Measurements from ENCODE around the gene KLLN. TPM values are rescaled to one million over a fixed set of nuclear protein-coding genes. Genes with fewer than 3 reads are reported as not detected.
"Not testable (repeated sequence)": the region's sequence is repeated elsewhere in the genome, so short reads cannot be mapped to it uniquely, and the experiment has no call there.

KLLN gene
- total and polyA plus RNA-seq, 2 experiments from 2014 or later = 0.56 to 1.1 TPM

DNA sequence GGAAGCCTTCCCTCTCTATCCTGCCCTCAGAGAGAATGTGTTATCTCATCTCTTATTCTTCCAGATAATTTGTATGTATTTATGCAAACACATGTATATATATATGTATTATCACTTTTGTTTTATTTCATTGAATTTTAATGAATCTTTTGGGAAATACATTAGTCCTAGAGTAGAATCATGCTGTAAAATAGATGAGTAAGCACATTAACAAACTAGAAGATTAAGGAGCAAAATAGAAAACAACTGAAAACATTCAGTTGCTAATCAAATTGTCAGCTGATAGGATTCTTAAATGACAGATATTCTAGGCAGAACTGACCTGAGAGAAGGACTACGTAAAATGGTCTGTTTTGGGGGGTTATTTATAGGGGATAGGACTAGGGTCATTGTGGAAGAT is 11.2 kb downstream of the KLLN start:
- Histone ChIP-seq H3K9me3 (ENCODE audit: low read depth) (no peaks in the 10 kb centered on the region), H3F3A (ENCODE audit: insufficient read depth) (no peaks in the 10 kb centered on the region), H3K79me2 (ENCODE audit: insufficient read depth) (no peaks in the 10 kb centered on the region), H3K36me3 (ENCODE audit: low read depth) (no peaks in the 10 kb centered on the region), H3K27me3 (replicated peaks; ENCODE audit: insufficient read depth) (no peaks in the 10 kb centered on the region), H3K9ac (no peak overlapping the region), H3K9me2 (ENCODE audit: insufficient read depth) (no peaks in the 10 kb centered on the region), H3K27ac (no peak overlapping the region), H3K4me2 (ENCODE audit: unreplicated experiment) (no peak overlapping the region), H3K4me3 (no peak overlapping the region), H4K20me1 (ENCODE audit: insufficient read depth) (no peaks in the 10 kb centered on the region), H3K4me1 (ENCODE audit: insufficient read depth) (peaks cover 6% of the 10 kb centered on the region), H2AFZ (no peak overlapping the region)
- DNase-seq = no peak
- no peak for TF ChIP-seq EZH2 (IDR thresholded peaks at IDR 0.05; ENCODE audit: insufficient read depth, poor library complexity, severe bottlenecking)
- no peak for TF ChIP-seq EZH2phosphoT487 (IDR thresholded peaks at IDR 0.05; ENCODE audit: insufficient read depth, low read depth)
- in situ Hi-C loops (cut with MboI) = loop anchor here (10.0 kb wide), 2 partner anchors 543 to 703 kb away; no protein-coding TSS in a partner anchor
- WGBS, 2 experiments (ENCODE audit: low coverage in 1 of 2, low lambda C conversion rate in 2 of 2, missing lambda C conversion rate in 2 of 2) = 88 to 89% methylated on average over 1 of the region's 1 CpG

DNA sequence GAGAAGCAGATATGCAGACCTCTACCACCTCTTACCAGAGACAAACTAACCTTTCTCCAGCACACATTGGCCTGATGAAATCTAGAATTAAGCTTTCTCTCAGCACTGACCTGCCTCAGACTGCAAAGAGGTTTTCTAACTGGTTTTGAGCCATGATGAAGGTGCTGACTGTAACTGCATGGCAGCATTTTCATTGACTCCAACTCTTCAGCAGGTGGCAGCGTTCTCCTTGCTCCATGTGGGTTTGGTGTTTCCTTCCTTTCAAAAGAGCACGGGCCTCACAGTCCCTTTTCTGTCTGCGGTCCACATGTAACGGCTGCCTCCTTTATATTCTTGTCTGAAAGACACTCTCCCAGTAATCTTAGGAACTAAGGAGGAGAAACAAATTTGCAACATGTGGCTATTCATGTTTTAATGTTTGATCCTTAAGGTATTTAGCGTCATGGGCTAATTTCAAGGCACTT is 12.6 kb downstream of the KLLN start:
- no peak overlapping the region for H3K4me2 ChIP-seq (ENCODE audit: unreplicated experiment)
- 17 to 28% methylated on average over 5 of the region's 5 CpGs for WGBS, 2 experiments (ENCODE audit: low coverage in 1 of 2, low lambda C conversion rate in 2 of 2, missing lambda C conversion rate in 2 of 2)
- in situ Hi-C loops (cut with MboI) = loop anchor here (10.0 kb wide), 2 partner anchors 544 to 704 kb away; no protein-coding TSS in a partner anchor

DNA sequence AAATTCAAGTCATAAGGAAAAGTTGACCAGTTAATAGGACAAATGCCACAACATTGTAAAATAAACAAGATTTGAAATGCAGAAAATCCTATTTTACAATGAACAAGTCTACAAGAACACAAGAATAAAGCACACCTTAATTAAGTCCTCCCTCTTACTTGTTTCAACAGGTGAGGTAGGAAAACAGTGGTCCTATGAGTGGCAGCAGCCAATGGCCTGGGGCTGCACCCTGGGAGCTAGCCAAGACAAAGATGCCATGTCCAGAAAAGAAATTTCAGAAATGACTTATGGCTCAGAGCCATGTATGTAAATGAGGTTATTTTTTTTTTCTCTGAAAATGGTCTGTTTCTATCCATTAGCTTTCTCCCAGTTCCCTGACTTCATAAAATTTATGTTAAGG is 14.3 kb downstream of the KLLN start:
- Histone ChIP-seq H3K79me2 (ENCODE audit: insufficient read depth) (no peaks in the 10 kb centered on the region), H3K4me1 (ENCODE audit: insufficient read depth) (peaks cover 10% of the 10 kb centered on the region), H2AFZ (no peak overlapping the region), H3K4me3 (no peak overlapping the region), H3K4me2 (ENCODE audit: unreplicated experiment) (no peak overlapping the region), H3K9ac (no peak overlapping the region), H3K9me2 (ENCODE audit: insufficient read depth) (no peaks in the 10 kb centered on the region), H3K36me3 (ENCODE audit: low read depth) (no peaks in the 10 kb centered on the region), H3K27me3 (replicated peaks; ENCODE audit: insufficient read depth) (no peaks in the 10 kb centered on the region), H4K20me1 (ENCODE audit: insufficient read depth) (no peaks in the 10 kb centered on the region), H3K27ac (no peak overlapping the region), H3K9me3 (ENCODE audit: low read depth) (no peaks in the 10 kb centered on the region), H3F3A (ENCODE audit: insufficient read depth) (0 out of 2 replicates have a peak, but pooled peaks cover 3% of the 10 kb centered on the region)
- in situ Hi-C loops (cut with MboI) = no loop called here
- TF ChIP-seq EZH2 (IDR thresholded peaks at IDR 0.05; ENCODE audit: insufficient read depth, poor library complexity, severe bottlenecking) = no peak
- no peak for TF ChIP-seq EZH2phosphoT487 (IDR thresholded peaks at IDR 0.05; ENCODE audit: insufficient read depth, low read depth)
- DNase-seq = no peak

More for the DNA sequence above, 12.6 kb downstream of the KLLN start:
- Histone ChIP-seq H3K9ac (no peak overlapping the region), H3K9me3 (ENCODE audit: low read depth) (no peaks in the 10 kb centered on the region), H3K9me2 (ENCODE audit: insufficient read depth) (no peaks in the 10 kb centered on the region), H3K4me3 (no peak overlapping the region), H2AFZ (peak overlapping the region; percentile 43; the same call in 1 of the 2 replicates), H3K36me3 (ENCODE audit: low read depth) (no peaks in the 10 kb centered on the region), H3K4me1 (ENCODE audit: insufficient read depth) (peaks cover 6% of the 10 kb centered on the region), H3K27me3 (replicated peaks; ENCODE audit: insufficient read depth) (no peaks in the 10 kb centered on the region), H3K27ac (no peak overlapping the region), H3K79me2 (ENCODE audit: insufficient read depth) (no peaks in the 10 kb centered on the region), H3F3A (ENCODE audit: insufficient read depth) (no peaks in the 10 kb centered on the region), H4K20me1 (ENCODE audit: insufficient read depth) (no peaks in the 10 kb centered on the region)
- TF ChIP-seq EZH2phosphoT487 (IDR thresholded peaks at IDR 0.05; ENCODE audit: insufficient read depth, low read depth) = no peak
- TF ChIP-seq EZH2 (IDR thresholded peaks at IDR 0.05; ENCODE audit: insufficient read depth, poor library complexity, severe bottlenecking) = no peak
- DNase-seq = peak; percentile 79

DNA sequence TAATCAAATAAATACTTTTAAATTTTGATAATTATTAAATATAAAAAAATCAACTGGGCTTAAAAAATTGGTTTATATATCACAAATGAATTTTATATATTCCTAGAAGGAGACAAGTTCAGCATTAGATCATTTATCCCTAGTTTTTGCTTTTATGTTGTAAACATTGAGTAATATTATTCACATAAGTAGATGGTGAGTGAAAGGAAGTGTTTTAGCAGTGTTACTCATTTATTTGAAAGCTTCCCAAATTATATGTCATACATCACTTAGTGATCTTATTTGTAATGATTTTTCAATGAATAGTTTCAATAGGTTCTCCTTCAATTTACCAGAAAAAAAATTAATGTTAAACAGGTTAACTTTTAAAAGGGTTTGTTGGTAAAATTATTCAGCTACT is 15.8 kb downstream of the KLLN start:
- H3K27ac ChIP-seq = no peak overlapping the region
- H3K9me3 ChIP-seq (ENCODE audit: low read depth) = no peaks in the 10 kb centered on the region
- DNase-seq = peak; percentile 79
- no peaks in the 10 kb centered on the region for H4K20me1 ChIP-seq (ENCODE audit: insufficient read depth)
- H3K9ac ChIP-seq = no peak overlapping the region
- no peak overlapping the region for H3K4me2 ChIP-seq (ENCODE audit: unreplicated experiment)
- in situ Hi-C loops (cut with MboI) = no loop called here
- H2AFZ ChIP-seq = no peak overlapping the region
- no peaks in the 10 kb centered on the region for H3K27me3 ChIP-seq (replicated peaks; ENCODE audit: insufficient read depth)
- H3K9me2 ChIP-seq (ENCODE audit: insufficient read depth) = no peaks in the 10 kb centered on the region
- no peaks in the 10 kb centered on the region for H3K36me3 ChIP-seq (ENCODE audit: low read depth)
- no peak overlapping the region for H3K4me3 ChIP-seq
- H3F3A ChIP-seq (ENCODE audit: insufficient read depth) = 0 out of 2 replicates have a peak, but pooled peaks cover 3% of the 10 kb centered on the region
- peaks cover 22% of the 10 kb centered on the region for H3K4me1 ChIP-seq (ENCODE audit: insufficient read depth)
- TF ChIP-seq EZH2phosphoT487 (IDR thresholded peaks at IDR 0.05; ENCODE audit: insufficient read depth, low read depth) (no peak), EZH2 (IDR thresholded peaks at IDR 0.05; ENCODE audit: insufficient read depth, poor library complexity, severe bottlenecking) (no peak)
- no peaks in the 10 kb centered on the region for H3K79me2 ChIP-seq (ENCODE audit: insufficient read depth)

DNA sequence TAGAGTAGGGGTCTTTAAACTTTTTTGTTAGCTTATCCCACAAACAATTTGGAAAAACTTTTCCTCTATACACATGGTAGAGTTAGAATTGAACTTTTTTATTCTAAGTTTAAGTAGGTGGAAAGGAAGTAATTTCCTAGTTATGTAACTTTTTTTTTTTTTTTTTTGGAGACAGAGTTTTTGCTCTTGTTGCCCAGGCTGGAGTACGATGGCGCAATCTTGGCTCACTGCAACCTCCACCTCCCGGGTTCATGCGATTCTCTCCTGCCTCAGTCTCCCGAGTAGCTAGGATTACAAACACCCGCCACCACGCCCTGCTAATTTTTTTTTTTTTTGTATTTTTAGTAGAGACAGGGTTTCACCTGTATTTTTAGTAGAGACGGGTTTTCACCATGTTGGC is 16.6 kb downstream of the KLLN start:
- DNase-seq; H3K4me2 ChIP-seq (ENCODE audit: unreplicated experiment); H3K9me3 ChIP-seq (ENCODE audit: low read depth); H3K36me3 ChIP-seq (ENCODE audit: low read depth); H3K27me3 ChIP-seq (replicated peaks; ENCODE audit: insufficient read depth); H4K20me1 ChIP-seq (ENCODE audit: insufficient read depth); H3K9me2 ChIP-seq (ENCODE audit: insufficient read depth); H3K4me3 ChIP-seq; in situ Hi-C loops (cut with MboI); H3K79me2 ChIP-seq (ENCODE audit: insufficient read depth); H3K27ac ChIP-seq; H3F3A ChIP-seq (ENCODE audit: insufficient read depth); H2AFZ ChIP-seq; H3K9ac ChIP-seq: not testable (repeated sequence)
- peaks cover 28% of the 10 kb centered on the region for H3K4me1 ChIP-seq (ENCODE audit: insufficient read depth)
- WGBS, 2 experiments (ENCODE audit: low coverage in 1 of 2, low lambda C conversion rate in 2 of 2, missing lambda C conversion rate in 2 of 2) = 71 to 74% methylated on average over 8 of the region's 8 CpGs

Measured in GM23248 (cell line).